Astrocyte (in vitro differentiated cells and primary cell): ENCODE measurements around the gene CPB2.

Source experiments
- EZH2 ChIP-seq: IDR thresholded peaks from 2 replicates; pipeline ENCODE4 v1.6.1; 2012; ENCODE audit warnings: mild to moderate bottlenecking, low read length, inconsistent platforms; ENCODE audit not compliant: insufficient read depth
- TF ChIP-seq, protein P1 (sequence below): IDR thresholded peaks from 2 replicates; pipeline ENCODE4 v1.5.1; 2011; ENCODE audit warnings: low read depth, mild to moderate bottlenecking, inconsistent platforms, low read length, moderate library complexity; ENCODE audit not compliant: insufficient read depth

DNA sequence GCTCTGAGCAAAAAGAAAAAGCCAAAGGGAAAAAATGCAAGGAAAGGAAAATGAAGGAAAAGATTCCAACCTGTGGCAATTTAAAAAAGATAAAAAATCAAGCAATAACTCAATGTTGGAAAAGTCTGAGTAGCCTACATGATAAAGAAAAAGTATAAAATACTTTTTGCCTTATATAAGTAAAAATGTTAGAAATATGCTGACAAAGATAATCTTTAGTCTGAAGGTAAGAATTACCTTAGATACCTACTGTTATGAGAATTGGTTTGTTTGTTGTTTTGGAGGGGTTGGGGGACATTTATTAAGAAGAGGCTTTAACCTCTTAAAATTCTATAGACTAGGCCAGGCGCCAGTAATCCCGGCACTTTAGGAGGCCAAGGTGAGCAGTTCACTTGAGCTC is 29.7 kb upstream of the CPB2 start:
- TF ChIP-seq, protein P1, sequence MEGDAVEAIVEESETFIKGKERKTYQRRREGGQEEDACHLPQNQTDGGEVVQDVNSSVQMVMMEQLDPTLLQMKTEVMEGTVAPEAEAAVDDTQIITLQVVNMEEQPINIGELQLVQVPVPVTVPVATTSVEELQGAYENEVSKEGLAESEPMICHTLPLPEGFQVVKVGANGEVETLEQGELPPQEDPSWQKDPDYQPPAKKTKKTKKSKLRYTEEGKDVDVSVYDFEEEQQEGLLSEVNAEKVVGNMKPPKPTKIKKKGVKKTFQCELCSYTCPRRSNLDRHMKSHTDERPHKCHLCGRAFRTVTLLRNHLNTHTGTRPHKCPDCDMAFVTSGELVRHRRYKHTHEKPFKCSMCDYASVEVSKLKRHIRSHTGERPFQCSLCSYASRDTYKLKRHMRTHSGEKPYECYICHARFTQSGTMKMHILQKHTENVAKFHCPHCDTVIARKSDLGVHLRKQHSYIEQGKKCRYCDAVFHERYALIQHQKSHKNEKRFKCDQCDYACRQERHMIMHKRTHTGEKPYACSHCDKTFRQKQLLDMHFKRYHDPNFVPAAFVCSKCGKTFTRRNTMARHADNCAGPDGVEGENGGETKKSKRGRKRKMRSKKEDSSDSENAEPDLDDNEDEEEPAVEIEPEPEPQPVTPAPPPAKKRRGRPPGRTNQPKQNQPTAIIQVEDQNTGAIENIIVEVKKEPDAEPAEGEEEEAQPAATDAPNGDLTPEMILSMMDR: no peak
- no peak for TF ChIP-seq EZH2
